Hepatocyte (in vitro differentiated cells): Measurements from ENCODE around the gene TMEM135. TPM values are rescaled to one million over a fixed set of nuclear protein-coding genes. Genes with fewer than 3 reads are reported as not detected.

Experiments
- DNase-seq: peaks from one replicate; pipeline ENCODE4 v3.0.0-alpha.2; 2016; ENCODE audit warnings: low spot score
- H2AFZ ChIP-seq: fragments of 200-600 bp; sonication (generic); 2 replicates; pipeline ENCODE4 v1.6.0; 2016; ENCODE audit warnings: antibody characterized with exemption, mild to moderate bottlenecking
- H3K27ac ChIP-seq: fragments of 200-600 bp; sonication (generic); 2 replicates; pipeline ENCODE4 v1.5.1; 2016; ENCODE audit warnings: mild to moderate bottlenecking
- H3K27me3 ChIP-seq: fragments of 200-600 bp; sonication (generic); 2 replicates; pipeline ENCODE4 v1.6.1; 2016
- H3K36me3 ChIP-seq: fragments of 200-600 bp; sonication (generic); replicated peaks from 2 replicates; pipeline ENCODE4 v1.5.1; 2016; ENCODE audit warnings: low read depth; ENCODE audit not compliant: insufficient read depth
- H3K4me1 ChIP-seq: fragments of 200-600 bp; sonication (generic); 2 replicates; pipeline ENCODE4 v1.5.1; 2016; ENCODE audit warnings: mild to moderate bottlenecking, moderate library complexity; ENCODE audit not compliant: insufficient read depth
- H3K4me2 ChIP-seq: fragments of 200-600 bp; sonication (generic); 2 replicates; pipeline ENCODE4 v1.6.0; 2016
- H3K4me3 ChIP-seq: fragments of 200-600 bp; sonication (generic); 2 replicates; pipeline ENCODE4 v1.5.1; 2016; ENCODE audit warnings: mild to moderate bottlenecking
- H3K79me2 ChIP-seq: fragments of 200-600 bp; sonication (generic); 2 replicates; pipeline ENCODE4 v1.6.0; 2017; ENCODE audit warnings: mild to moderate bottlenecking
- H3K9me2 ChIP-seq: fragments of 200-600 bp; sonication (generic); replicated peaks from 2 replicates; pipeline ENCODE4 v1.6.0; 2017; ENCODE audit warnings: mild to moderate bottlenecking; ENCODE audit not compliant: insufficient read depth
- H3K9me3 ChIP-seq: fragments of 200-600 bp; sonication (generic); 2 replicates; pipeline ENCODE4 v1.5.1; 2016; ENCODE audit warnings: low read depth, mild to moderate bottlenecking
- H4K20me1 ChIP-seq: fragments of 200-600 bp; sonication (generic); 2 replicates; pipeline ENCODE4 v1.6.0; 2016; ENCODE audit warnings: mild to moderate bottlenecking; ENCODE audit not compliant: insufficient read depth, poor library complexity, severe bottlenecking
- EZH2 ChIP-seq: fragments of 200-600 bp; sonication (generic); IDR thresholded peaks from 2 replicates; pipeline ENCODE4 v1.6.1; 2016; ENCODE audit warnings: antibody characterized with exemption, mild to moderate bottlenecking, borderline replicate concordance
- EZH2phosphoT487 ChIP-seq: fragments of 200-600 bp; sonication (generic); IDR thresholded peaks from one replicate; pipeline ENCODE4 v1.6.1; 2018; ENCODE audit warnings: antibody characterized with exemption, mild to moderate bottlenecking, low read depth, moderate library complexity; ENCODE audit not compliant: unreplicated experiment, severe bottlenecking
- WGBS: methylation state at CpG from one replicate; pipeline ENCODE4 v1.1.6; 2016; ENCODE audit warnings: low lambda C conversion rate; ENCODE audit errors: missing lambda C conversion rate; 5-methylcytosine and 5-hydroxymethylcytosine counted together
- polyA plus RNA-seq: library from polyadenylated mRNA; unstranded; fragments of >200 nt; fragmentation: Nextera tagmentation; extraction: Ambion mirVana; gene quantifications from 2 replicates; pipeline ENCODE4 v1.2.1, GENCODE V29; 2016
- total RNA-seq: library from RNA; depleted of rRNA; stranded (reverse); fragments of >200 nt; gene quantifications from 2 replicates; pipeline ENCODE4 v1.2.3, GENCODE V29; 2014
- TF ChIP-seq, protein P1 (sequence below): fragments of 200-600 bp; sonication (generic); IDR thresholded peaks from 2 replicates; pipeline ENCODE4 v1.5.1; 2016; ENCODE audit warnings: antibody characterized with exemption, mild to moderate bottlenecking; ENCODE audit not compliant: poor library complexity

TMEM135 gene
- total and polyA plus RNA-seq, 2 experiments from 2014 or later = 26.7 to 52.0 TPM

DNA sequence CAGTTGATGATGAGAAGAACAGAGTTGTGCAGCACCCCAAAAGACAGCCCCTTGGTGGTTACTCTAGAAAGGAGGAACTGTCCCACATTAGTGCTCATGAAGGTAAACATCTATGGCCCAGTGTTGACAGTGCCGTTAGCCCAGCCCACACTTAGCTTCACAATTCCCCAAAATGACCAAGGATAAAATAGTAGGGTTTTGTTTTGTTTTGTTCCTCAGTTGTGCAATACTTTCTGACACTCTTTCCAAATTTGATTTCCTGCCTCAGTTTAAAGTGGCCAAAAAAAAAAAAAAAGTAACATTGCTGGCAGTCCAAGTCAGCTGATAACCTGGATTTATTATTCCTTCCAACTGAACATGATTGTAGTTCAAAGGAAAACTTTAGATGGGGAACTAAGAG, 269.4 kb downstream of the TMEM135 start:
- Histone ChIP-seq H4K20me1 (no peaks in the 10 kb centered on the region), H3K4me1 (no peaks in the 10 kb centered on the region), H3K4me2 (no peak overlapping the region), H3K4me3 (no peak overlapping the region), H3K9me2 (no peaks in the 10 kb centered on the region), H2AFZ (no peak overlapping the region), H3K36me3 (no peaks in the 10 kb centered on the region), H3K9me3 (no peaks in the 10 kb centered on the region), H3K27ac (no peak overlapping the region), H3K79me2 (no peaks in the 10 kb centered on the region), H3K27me3 (no peaks in the 10 kb centered on the region)
- DNase-seq = no peak
- 42% methylated on average over 1 of the region's 1 CpG for WGBS
- TF ChIP-seq EZH2phosphoT487 (no peak), EZH2 (no peak)
- TF ChIP-seq, protein P1, sequence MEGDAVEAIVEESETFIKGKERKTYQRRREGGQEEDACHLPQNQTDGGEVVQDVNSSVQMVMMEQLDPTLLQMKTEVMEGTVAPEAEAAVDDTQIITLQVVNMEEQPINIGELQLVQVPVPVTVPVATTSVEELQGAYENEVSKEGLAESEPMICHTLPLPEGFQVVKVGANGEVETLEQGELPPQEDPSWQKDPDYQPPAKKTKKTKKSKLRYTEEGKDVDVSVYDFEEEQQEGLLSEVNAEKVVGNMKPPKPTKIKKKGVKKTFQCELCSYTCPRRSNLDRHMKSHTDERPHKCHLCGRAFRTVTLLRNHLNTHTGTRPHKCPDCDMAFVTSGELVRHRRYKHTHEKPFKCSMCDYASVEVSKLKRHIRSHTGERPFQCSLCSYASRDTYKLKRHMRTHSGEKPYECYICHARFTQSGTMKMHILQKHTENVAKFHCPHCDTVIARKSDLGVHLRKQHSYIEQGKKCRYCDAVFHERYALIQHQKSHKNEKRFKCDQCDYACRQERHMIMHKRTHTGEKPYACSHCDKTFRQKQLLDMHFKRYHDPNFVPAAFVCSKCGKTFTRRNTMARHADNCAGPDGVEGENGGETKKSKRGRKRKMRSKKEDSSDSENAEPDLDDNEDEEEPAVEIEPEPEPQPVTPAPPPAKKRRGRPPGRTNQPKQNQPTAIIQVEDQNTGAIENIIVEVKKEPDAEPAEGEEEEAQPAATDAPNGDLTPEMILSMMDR = no peak

DNA sequence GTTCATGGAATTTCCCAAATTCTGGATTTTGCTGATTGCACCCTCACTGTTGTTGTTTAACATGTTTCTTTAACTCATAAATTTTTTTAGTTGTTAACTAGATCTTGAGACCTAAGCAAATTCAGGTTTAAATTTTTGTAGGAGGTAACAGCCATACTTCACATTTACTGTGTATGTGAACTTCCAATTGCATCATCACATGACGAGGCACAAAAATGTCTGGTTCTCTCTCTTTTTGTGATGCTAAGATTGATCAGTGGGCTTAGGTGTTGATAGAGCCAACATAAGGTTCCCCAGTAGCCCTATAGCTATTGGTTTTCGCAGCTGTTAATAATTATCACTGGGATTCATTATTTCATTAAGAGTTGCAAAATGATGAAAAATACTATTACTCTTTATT, 277.5 kb downstream of the TMEM135 start:
- H3K27ac ChIP-seq = no peak overlapping the region
- TF ChIP-seq EZH2phosphoT487 = no peak
- TF ChIP-seq EZH2 = no peak
- TF ChIP-seq, protein P1 = no peak
- H3K4me2 ChIP-seq = no peak overlapping the region
- no peak for DNase-seq
- no peaks in the 10 kb centered on the region for H3K9me3 ChIP-seq
- H3K36me3 ChIP-seq = no peaks in the 10 kb centered on the region
- H3K4me1 ChIP-seq = no peaks in the 10 kb centered on the region
- H3K27me3 ChIP-seq = no peaks in the 10 kb centered on the region
- 99% methylated on average over 2 of the region's 2 CpGs for WGBS
- no peaks in the 10 kb centered on the region for H3K9me2 ChIP-seq
- H3K79me2 ChIP-seq = no peaks in the 10 kb centered on the region
- no peak overlapping the region for H3K4me3 ChIP-seq
- H4K20me1 ChIP-seq = no peaks in the 10 kb centered on the region
- H2AFZ ChIP-seq = no peak overlapping the region

DNA sequence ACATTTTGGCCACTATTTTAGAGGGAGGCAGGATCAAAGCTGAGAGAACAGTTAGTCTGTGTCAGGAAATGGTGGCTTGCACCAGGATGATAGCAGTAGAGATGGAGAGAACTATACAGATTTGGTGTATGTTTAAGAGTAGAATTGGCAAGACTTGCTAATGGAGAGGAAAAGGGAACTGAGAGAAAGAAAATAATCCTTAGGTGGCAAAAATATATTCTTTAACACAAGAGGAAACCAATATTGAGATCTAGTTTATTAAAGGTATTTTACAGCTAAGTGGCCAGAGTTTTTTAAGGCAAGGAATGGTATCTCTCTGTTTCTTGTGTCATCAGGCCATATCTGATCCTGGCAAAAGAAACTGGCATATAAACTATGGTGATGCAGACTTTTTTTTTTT, 278.8 kb downstream of the TMEM135 start:
- H3K27me3 ChIP-seq = no peaks in the 10 kb centered on the region

More for the DNA sequence above, 278.8 kb downstream of the TMEM135 start:
- TF ChIP-seq, protein P1 = no peak
- no peak for TF ChIP-seq EZH2phosphoT487
- TF ChIP-seq EZH2 = no peak
- no peak overlapping the region for H2AFZ ChIP-seq
- H3K4me2 ChIP-seq = no peak overlapping the region
- no peaks in the 10 kb centered on the region for H4K20me1 ChIP-seq
- no peaks in the 10 kb centered on the region for H3K36me3 ChIP-seq
- H3K4me3 ChIP-seq = no peak overlapping the region
- H3K9me3 ChIP-seq = no peaks in the 10 kb centered on the region
- no peaks in the 10 kb centered on the region for H3K9me2 ChIP-seq
- no peaks in the 10 kb centered on the region for H3K4me1 ChIP-seq
- no peak for DNase-seq
- H3K27ac ChIP-seq = no peak overlapping the region
- H3K79me2 ChIP-seq = no peaks in the 10 kb centered on the region
